Measurements from ENCODE around the gene SCN8A. TPM values are rescaled to one million over a fixed set of nuclear protein-coding genes. Genes with fewer than 3 reads are reported as not detected.
A peak's percentile ranks its signal among the peaks of the same experiment; 100 is the strongest.
"Not testable (repeated sequence)": the region's sequence is repeated elsewhere in the genome, so short reads cannot be mapped to it uniquely, and the experiment has no call there.

The SCN8A gene
- polyA plus RNA-seq (ENCODE audit: insufficient read length in 3 of 3) = 1 to 10 TPM; 1.9 to 2.8 (median 2.0) TPM
- long read RNA-seq, donor 1 = 0 reads
- long read RNA-seq, donor 2 = 0 reads
- long read RNA-seq, donor 3 = 0 reads
- long read RNA-seq, donor 4 = 0 reads
- long read RNA-seq, donor 5 = 0 reads
- long read RNA-seq, donor 6 = 0 reads
- long read RNA-seq, donor 7 = 0 reads
- long read RNA-seq, donor 8 = 0 reads
- long read RNA-seq, donor 9 = 0 reads
- long read RNA-seq, donor 10 = 0 reads
- long read RNA-seq, donor 11 = 0 reads
- long read RNA-seq, donor 12 = 0 reads
- long read RNA-seq, donor 13 = 0 reads
- long read RNA-seq, donor 14 = 0 reads
- long read RNA-seq, donor 15 = 0 reads
- long read RNA-seq, donor 16 = 0 reads

DNA sequence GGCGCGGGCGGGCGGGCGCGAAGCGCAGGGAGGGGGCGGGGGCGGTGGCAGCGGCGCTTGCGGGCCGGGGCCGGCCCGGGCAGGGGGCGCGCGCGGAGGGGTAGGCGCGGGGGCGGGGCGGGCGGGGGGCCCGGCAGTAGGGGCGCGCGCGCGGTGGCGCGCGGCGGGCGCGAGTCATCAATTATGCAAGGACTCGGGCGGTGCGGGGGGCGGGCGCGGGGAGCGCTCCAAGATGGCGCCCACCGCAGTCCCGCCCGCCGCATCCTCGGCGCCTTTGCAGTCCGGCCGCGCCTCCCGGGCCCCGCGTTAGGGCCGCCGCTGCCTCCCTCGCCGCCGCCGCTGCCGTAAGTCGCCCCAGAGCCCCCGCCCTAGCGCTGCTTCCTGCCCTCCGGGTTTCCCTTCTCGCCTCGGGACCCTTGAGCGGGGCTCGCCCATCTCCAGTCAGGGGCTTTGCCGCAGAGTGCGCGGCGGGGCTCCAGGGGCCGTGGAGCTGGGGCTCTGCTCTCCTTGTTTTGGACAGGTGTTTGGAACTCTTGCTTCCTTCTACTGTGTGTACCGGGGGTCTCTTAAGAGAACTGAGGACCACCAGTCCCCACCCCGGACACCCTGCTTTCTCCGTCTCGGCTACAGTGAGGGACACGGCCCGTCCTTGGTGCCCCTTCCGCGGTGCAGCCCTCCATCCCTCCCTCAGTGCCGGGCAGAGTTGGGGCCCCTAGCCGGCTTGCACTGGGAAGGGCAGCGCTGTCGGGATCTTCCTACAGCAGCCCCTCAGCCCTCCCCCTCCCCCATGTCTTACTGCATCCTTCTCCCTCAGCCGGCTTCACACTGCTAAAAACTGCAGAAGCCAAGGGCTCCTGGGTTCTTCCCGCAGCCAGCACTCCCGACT, at the start of gene SCN8A:
SCN8A (plus strand) TSS at position 218 of the 886 bp plus-strand sequence. CDS start 71,585 bp downstream, outside the sequence.
- DNase-seq (ENCODE audit: extremely low read depth in 1 of 11, low read depth in 9 of 11, low spot score in 4 of 11) = peak in 5 of 11 donors; percentile 31 to 47 (median 36)

GRCh38 chr12:51546097-51546496, 44.9 kb upstream of the SCN8A start:
- no peak for DNase-seq (ENCODE audit: extremely low read depth in 1 of 11, low read depth in 9 of 11, low spot score in 4 of 11)

DNA sequence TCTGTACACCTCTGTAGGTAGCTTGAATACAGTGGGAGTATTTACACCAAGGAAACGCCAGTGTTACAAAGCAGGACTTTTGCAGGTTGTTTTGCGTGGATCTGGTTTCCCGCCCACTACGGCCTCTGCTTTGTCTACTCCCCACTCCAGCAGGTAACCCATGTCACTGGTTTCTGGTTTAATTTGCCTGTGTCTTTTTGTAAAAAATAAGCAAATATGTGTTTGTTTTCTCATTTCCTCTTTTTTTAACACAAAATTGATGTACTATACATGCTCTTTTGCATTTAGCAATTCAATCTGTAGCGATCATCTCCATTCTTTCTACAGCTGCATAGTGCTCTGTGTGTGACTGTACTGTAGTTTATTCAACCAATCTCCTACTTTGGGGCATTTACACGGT, 43.4 kb upstream of the SCN8A start:
- no peak for DNase-seq (ENCODE audit: extremely low read depth in 1 of 11, low read depth in 9 of 11, low spot score in 4 of 11)

GRCh38 chr12:51548241-51548640, 42.8 kb upstream of the SCN8A start:
- no peak for DNase-seq (ENCODE audit: extremely low read depth in 1 of 11, low read depth in 9 of 11, low spot score in 4 of 11)

- DNase-seq (ENCODE audit: extremely low read depth in 1 of 11, low read depth in 9 of 11, low spot score in 4 of 11) = no peak
Observed at GRCh38 chr12:51549637-51550036, 41.4 kb upstream of the SCN8A start.

DNA sequence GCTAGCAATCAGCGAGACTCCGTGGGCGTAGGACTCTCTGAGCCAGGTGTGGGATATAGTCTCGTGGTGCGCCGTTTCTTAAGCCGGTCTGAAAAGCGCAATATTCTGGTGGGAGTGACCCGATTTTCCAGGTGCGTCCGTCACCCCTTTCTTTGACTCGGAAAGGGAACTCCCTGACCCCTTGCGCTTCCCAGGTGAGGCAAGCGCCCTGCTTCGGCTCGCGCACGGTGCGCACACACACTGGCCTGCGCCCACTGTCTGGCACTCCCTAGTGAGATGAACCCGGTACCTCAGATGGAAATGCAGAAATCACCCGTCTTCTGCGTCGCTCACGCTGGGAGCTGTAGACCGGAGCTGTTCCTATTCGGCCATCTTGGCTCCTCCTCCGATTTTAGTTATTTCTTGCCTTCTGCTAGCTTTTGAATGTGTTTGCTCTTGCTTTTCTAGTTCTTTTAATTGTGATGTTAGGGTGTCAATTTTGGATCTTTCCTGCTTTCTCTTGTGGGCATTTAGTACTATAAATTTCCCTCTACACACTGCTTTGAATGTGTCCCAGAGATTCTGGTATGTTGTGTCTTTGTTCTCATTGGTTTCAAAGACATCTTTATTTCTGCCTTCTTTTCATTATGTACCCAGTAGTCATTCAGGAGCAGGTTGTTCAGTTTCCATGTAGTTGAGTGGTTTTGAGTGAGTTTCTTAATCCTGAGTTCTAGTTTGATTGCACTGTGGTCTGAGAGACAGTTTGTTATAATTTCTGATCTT, 22.6 kb upstream of the SCN8A start:
- not testable (repeated sequence) for DNase-seq (ENCODE audit: extremely low read depth in 1 of 11, low read depth in 9 of 11, low spot score in 4 of 11)

DNA sequence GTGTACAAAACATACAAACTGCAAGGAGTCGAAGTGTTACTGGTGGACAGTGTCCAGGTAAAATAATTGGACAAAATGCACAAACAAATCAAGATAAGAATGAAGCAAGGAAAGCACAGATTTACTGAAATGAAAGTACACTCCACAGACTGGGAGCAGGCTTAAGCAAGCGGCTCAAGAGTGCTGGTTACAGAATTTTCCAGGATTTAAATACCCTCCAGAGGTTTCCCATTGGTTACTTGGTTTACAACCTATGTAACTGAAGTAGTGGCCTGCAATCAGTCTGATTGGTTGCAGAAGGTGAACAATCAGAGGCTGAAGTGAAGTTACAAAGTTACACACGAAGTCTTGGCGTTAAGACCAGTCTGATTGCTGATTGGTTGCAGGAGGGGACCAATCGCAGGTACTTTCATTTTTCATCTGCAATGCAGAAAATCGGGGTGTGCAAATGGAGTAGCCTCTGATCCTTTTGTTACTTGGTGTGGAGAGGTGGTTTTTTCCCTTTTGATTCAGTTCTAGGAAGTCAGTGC, 11.6 kb upstream of the SCN8A start:
- DNase-seq (ENCODE audit: extremely low read depth in 1 of 11, low read depth in 9 of 11, low spot score in 4 of 11) = no peak

GRCh38 chr12:51589060-51589459, 2.0 kb upstream of the SCN8A start:
- no peak for DNase-seq (ENCODE audit: extremely low read depth in 1 of 11, low read depth in 9 of 11, low spot score in 4 of 11)

DNA sequence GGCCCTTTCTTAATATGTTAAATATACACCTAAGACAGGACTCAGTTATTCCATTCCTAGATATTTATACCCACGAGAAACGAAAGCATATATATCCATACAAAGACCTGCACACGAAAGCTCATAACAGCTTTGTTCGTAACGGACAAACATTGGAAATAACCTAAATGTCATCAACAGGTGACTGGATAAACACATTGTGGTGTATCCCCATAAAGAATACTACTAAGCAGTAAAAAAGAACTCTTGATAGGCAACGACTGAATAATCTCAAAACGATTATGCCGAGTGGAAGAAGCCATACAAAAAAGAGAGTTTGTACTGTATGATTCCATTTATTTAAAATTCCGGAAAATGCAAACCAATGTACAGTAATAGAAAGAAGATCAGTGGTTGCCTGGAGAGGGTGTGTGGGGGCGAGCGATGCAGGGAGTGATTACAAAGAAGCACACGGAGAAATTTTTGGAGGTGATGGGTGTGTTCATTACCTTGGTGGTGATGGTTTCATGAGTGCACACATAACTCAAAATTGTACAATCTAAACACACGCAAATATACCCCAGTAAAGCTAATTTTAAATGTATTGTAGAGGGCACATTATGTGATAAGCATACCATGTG, 1.4 kb upstream of the SCN8A start:
- no peak for DNase-seq (ENCODE audit: extremely low read depth in 1 of 11, low read depth in 9 of 11, low spot score in 4 of 11)

- DNase-seq (ENCODE audit: extremely low read depth in 1 of 11, low read depth in 9 of 11, low spot score in 4 of 11) = peak in 10 of 11 donors; percentile 41 to 81 (median 72)
Observed at GRCh38 chr12:51590347-51591015, 552 bp upstream of the SCN8A start.

DNA sequence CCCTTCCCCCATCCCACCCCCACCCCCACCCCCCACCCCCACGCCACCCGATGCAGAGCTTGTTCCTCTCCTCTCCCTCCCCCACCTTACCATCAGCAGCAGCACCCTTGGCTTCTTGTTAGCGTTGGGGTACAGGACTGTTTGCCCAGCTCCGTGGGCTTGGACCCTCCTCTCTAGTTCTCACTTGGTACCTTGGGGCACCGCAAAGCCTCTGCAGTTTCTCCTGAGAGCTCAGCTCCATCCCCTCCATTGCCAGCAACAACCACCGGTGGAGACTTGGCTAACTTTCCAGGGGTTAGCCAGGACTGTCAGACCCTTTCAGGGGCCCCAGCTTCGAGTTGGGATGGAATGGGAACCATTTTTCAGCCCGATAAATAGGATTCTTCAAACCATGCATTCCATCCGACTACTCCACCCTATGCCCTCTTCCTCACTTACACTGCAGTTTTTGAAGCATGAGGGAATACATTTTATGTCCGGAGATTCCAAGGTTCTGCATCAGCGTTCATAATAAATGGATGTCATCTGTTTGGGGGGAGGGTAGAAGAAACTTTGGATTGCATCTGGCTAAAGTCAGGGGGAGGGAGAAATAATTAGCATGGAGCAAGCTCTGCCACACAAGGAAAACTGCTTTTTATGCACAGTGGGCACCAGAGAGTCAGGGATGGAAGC, 1.1 kb downstream of the SCN8A start:
- no peak for DNase-seq (ENCODE audit: extremely low read depth in 1 of 11, low read depth in 9 of 11, low spot score in 4 of 11)

- DNase-seq (ENCODE audit: extremely low read depth in 1 of 11, low read depth in 9 of 11, low spot score in 4 of 11) = no peak
Observed at GRCh38 chr12:51593021-51593420, 2.0 kb downstream of the SCN8A start.

- peak in 9 of 11 donors; percentile 25 to 76 (median 62) for DNase-seq (ENCODE audit: extremely low read depth in 1 of 11, low read depth in 9 of 11, low spot score in 4 of 11)
Observed at GRCh38 chr12:51593539-51593938, 2.5 kb downstream of the SCN8A start.

GRCh38 chr12:51598156-51598555, 7.1 kb downstream of the SCN8A start:
- DNase-seq (ENCODE audit: extremely low read depth in 1 of 11, low read depth in 9 of 11, low spot score in 4 of 11) = no peak

GRCh38 chr12:51600721-51601120, 9.7 kb downstream of the SCN8A start:
- DNase-seq (ENCODE audit: extremely low read depth in 1 of 11, low read depth in 9 of 11, low spot score in 4 of 11) = no peak

GRCh38 chr12:51601241-51601640, 10.2 kb downstream of the SCN8A start:
- no peak for DNase-seq (ENCODE audit: extremely low read depth in 1 of 11, low read depth in 9 of 11, low spot score in 4 of 11)

DNA sequence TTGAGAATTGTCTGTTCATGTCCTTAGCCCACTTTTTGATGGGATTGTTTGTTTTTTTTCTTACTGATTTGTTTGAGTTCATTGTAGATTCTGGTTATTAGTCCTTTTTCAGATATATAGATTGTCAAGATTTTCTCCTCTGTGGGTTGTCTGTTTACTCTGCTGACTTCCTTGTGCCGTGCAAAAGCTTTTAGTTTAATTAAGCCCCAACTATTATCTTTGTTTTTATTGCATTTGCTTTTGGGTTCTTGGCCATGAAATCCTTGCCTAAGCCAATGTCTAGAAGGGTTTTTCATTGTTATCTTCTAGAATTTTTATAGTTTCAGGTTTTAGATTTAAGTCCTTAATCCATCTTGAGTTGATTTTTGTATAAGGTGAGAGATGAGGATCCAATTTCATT, 14.9 kb downstream of the SCN8A start:
- not testable (repeated sequence) for DNase-seq (ENCODE audit: extremely low read depth in 1 of 11, low read depth in 9 of 11, low spot score in 4 of 11)

DNA sequence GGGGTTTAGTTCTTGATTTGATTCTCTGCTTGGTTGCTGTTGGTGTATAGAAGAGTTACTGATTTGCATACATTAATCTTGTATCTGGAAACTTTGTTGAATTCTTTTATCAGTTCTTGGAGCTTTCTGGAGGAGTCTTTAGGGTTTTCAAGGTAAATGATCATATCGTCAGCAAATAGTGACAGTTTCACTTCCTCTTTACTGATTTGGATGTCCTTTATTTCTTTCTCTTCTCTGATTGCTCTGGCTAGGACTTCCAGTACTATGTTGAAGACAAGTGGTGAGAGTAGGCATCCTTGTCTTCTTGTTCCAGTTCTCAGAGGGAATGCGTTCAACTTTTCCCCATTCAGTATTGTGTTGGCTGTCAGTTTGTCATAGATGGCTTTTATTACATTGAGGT, 16.2 kb downstream of the SCN8A start:
- not testable (repeated sequence) for DNase-seq (ENCODE audit: extremely low read depth in 1 of 11, low read depth in 9 of 11, low spot score in 4 of 11)
